ENCODE measurements around the gene LENG8. TPM values are rescaled to one million over a fixed set of nuclear protein-coding genes. Genes with fewer than 3 reads are reported as not detected.

Gene LENG8
- total RNA-seq, 5 donors from 2014 or later (not counting 1 experiment from before 2014, with no cell fraction given): 506 to 622 (median 618) TPM

DNA sequence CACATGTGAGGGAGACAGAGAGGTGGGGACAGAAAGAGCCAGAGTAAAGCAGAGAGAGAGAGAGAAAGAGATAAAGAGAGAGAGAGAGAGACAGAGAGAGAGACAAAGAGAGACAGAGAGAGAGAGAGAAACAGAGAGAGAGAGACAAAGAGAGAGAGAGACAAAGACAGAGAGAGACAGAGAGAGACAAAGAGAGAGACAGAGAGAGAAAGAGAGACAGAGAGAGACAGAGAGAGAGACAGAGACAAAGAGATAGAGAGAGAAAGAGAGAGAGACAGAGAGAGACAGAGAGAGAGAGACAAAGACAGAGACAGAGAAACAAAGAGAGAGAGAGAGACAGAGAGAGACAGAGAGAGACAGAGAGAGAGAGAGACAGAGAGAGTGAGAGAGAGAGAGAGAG, 38.0 kb upstream of the LENG8 start:
- H3K4me3 Mint-ChIP-seq: no peak overlapping the region
- H3K27me3 Mint-ChIP-seq: peaks cover 16 to 28% of the 10 kb centered on the region in 2 donors
- DNase-seq: no peak
- CTCF ChIA-PET: interaction anchor here in 1 of 2 donors (0.7 kb wide), 1 partner anchor 17 kb away, joined by 3 read pairs; no protein-coding TSS in a partner anchor
- no peaks in the 10 kb centered on the region for H3K9me3 ChIP-seq
- peaks cover 0 to 10% (median 0%) of the 10 kb centered on the region in 3 donors for H3K9me3 Mint-ChIP-seq
- peaks cover 3 to 6% (median 4%) of the 10 kb centered on the region in 3 donors for H3K4me1 Mint-ChIP-seq
- POLR2A ChIA-PET: no interaction called here
- H3K27ac ChIP-seq (ENCODE audit: low read length): no peak overlapping the region
- H3K27ac Mint-ChIP-seq: no peak overlapping the region
- H3K36me3 Mint-ChIP-seq: no peaks in the 10 kb centered on the region
- H3K36me3 ChIP-seq (ENCODE audit: control insufficient read depth in 2 of 2, extremely low read depth in 1 of 2, insufficient read depth in 1 of 2, low read length in 1 of 2): no peaks in the 10 kb centered on the region
- peaks cover 0 to 5% of the 10 kb centered on the region in 2 experiments for H3K4me1 ChIP-seq (ENCODE audit: control insufficient read depth in 1 of 2, extremely low read depth in 1 of 2, insufficient read depth in 2 of 2, low read length in 2 of 2)
- ATAC-seq (replicated peaks in 1 of 4): no peak
- H3K4me3 ChIP-seq (ENCODE audit: control insufficient read depth in 1 of 2, extremely low read depth in 1 of 2, low read length in 1 of 2): no peak overlapping the region
- peaks cover 7 to 19% of the 10 kb centered on the region in 2 experiments for H3K27me3 ChIP-seq (replicated peaks in 1 of 2; ENCODE audit: control insufficient read depth in 2 of 2, extremely low read depth in 1 of 2, insufficient read depth in 2 of 2, low read length in 1 of 2)

DNA sequence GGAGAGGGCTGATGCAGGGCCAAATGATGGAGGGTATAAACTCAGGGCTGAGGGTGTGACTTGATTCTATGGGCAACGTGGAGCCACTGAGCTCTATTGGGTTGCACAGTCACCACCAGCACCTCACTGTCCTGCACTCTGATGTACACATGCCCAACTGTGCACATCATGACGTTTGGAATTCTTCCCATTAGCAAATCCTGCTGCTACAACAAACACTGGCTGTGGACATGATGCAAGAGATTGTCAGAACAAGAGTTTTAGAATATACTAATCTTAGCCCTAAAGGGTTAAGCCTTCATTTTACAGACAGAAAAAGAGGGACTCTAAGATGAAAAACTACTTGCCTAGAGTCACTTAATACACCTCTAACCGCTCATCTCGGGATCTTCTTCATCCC, 36.1 kb upstream of the LENG8 start:
- Histone ChIP-seq H3K27me3 (replicated peaks in 1 of 2; ENCODE audit: control insufficient read depth in 2 of 2, extremely low read depth in 1 of 2, insufficient read depth in 2 of 2, low read length in 1 of 2) (peaks cover 7 to 34% of the 10 kb centered on the region in 2 experiments), H3K9me3 (no peaks in the 10 kb centered on the region), H3K36me3 (ENCODE audit: control insufficient read depth in 2 of 2, extremely low read depth in 1 of 2, insufficient read depth in 1 of 2, low read length in 1 of 2) (no peaks in the 10 kb centered on the region), H3K27ac (ENCODE audit: low read length) (no peak overlapping the region), H3K4me1 (ENCODE audit: control insufficient read depth in 1 of 2, extremely low read depth in 1 of 2, insufficient read depth in 2 of 2, low read length in 2 of 2) (peaks cover 4 to 9% of the 10 kb centered on the region in 2 experiments), H3K4me3 (ENCODE audit: control insufficient read depth in 1 of 2, extremely low read depth in 1 of 2, low read length in 1 of 2) (no peak overlapping the region)
- H3K4me1 Mint-ChIP-seq: peaks cover 12 to 15% (median 13%) of the 10 kb centered on the region in 3 donors
- H3K4me3 Mint-ChIP-seq: no peak overlapping the region
- peaks cover 26 to 37% of the 10 kb centered on the region in 2 donors for H3K27me3 Mint-ChIP-seq
- POLR2A ChIA-PET: no interaction called here
- CTCF ChIA-PET: no interaction called here
- no peaks in the 10 kb centered on the region for H3K36me3 Mint-ChIP-seq
- H3K9me3 Mint-ChIP-seq: peaks cover 0 to 9% (median 0%) of the 10 kb centered on the region in 3 donors
- no peak for DNase-seq
- WGBS (ENCODE audit: insufficient coverage): 60% methylated on average over 1 of the region's 4 CpGs
- no peak for ATAC-seq (replicated peaks in 1 of 4)
- H3K27ac Mint-ChIP-seq: no peak overlapping the region

DNA sequence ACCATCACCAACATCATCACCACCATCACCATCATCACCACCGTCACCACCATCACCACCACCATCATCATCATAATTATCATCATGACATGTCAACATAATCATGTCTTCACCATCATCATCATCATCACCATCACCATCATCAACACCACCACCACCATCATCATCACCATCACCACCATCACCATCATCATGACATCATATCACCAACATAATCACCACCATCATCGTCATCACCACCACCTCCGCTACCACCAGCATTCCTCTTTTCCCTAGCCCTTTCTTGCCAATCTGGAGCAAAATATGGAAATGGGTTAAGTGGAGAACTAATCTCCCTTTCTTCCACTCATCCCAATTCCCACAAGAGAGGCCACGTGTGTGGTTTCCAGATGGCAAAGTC, 34.8 kb upstream of the LENG8 start:
- ChIA-PET POLR2A (no interaction called here), CTCF (no interaction called here)
- peaks cover 0 to 6% (median 0%) of the 10 kb centered on the region in 3 donors for H3K9me3 Mint-ChIP-seq
- H3K27ac Mint-ChIP-seq: no peak overlapping the region
- ATAC-seq (replicated peaks in 1 of 4) (no peak), DNase-seq (no peak)
- Histone ChIP-seq H3K9me3 (no peaks in the 10 kb centered on the region), H3K27me3 (replicated peaks in 1 of 2; ENCODE audit: control insufficient read depth in 2 of 2, extremely low read depth in 1 of 2, insufficient read depth in 2 of 2, low read length in 1 of 2) (peaks cover 7 to 42% of the 10 kb centered on the region in 2 experiments), H3K4me1 (ENCODE audit: control insufficient read depth in 1 of 2, extremely low read depth in 1 of 2, insufficient read depth in 2 of 2, low read length in 2 of 2) (peaks cover 4 to 16% of the 10 kb centered on the region in 2 experiments), H3K27ac (ENCODE audit: low read length) (no peak overlapping the region), H3K36me3 (ENCODE audit: control insufficient read depth in 2 of 2, extremely low read depth in 1 of 2, insufficient read depth in 1 of 2, low read length in 1 of 2) (no peaks in the 10 kb centered on the region), H3K4me3 (ENCODE audit: control insufficient read depth in 1 of 2, extremely low read depth in 1 of 2, low read length in 1 of 2) (no peak overlapping the region)
- WGBS (ENCODE audit: insufficient coverage): 94% methylated on average over 1 of the region's 4 CpGs
- peaks cover 16 to 18% (median 18%) of the 10 kb centered on the region in 3 donors for H3K4me1 Mint-ChIP-seq
- H3K27me3 Mint-ChIP-seq: peaks cover 30 to 42% of the 10 kb centered on the region in 2 donors
- H3K4me3 Mint-ChIP-seq: no peak overlapping the region
- no peaks in the 10 kb centered on the region for H3K36me3 Mint-ChIP-seq

DNA sequence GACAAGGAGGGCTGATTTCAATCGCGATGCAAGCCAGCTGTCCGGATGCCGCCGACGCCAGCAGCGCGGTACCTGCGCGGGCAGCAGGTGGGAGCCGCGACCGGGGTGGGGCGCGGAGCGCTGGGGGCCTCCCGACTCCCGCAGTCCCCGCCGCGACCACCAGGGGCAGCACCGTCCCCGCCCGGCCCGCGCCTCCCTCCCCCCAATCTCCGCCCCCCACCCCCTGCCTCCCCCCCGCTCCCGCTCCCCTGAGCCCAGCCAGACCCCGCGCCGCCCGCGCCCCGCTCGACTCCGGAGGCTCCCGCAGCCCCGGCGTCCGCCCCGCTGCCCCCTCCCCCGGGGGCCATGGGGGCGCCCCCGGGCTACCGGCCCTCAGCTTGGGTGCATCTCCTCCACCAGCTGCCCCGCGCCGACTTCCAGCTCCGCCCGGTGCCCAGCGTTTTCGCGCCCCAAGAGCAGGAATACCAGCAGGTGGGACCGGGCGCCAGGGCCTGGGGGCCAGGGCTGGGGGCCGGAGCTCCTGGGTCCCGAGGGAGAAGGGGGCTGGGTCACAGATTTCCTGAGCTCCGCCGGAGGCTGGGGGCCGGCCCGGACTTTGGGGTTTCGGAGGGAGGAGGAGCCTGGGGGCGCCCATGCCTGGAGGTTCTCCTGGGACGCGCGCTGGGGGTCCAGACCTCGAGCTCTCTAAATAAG, 33.6 kb upstream of the LENG8 start, which contains the start of gene TTYH1:
Gene TTYH1, plus strand, starts transcription at position 257 of the 693 bp plus-strand sequence. Its CDS starts 89 bp downstream, at position 346.
- no peak within 1 kb of the TSS for H3K27ac Mint-ChIP-seq
- H3K4me3 Mint-ChIP-seq: no peak within 1 kb of the TSS
- peak; percentile 33 to 76 (median 60) for ATAC-seq (replicated peaks in 1 of 4)

DNA sequence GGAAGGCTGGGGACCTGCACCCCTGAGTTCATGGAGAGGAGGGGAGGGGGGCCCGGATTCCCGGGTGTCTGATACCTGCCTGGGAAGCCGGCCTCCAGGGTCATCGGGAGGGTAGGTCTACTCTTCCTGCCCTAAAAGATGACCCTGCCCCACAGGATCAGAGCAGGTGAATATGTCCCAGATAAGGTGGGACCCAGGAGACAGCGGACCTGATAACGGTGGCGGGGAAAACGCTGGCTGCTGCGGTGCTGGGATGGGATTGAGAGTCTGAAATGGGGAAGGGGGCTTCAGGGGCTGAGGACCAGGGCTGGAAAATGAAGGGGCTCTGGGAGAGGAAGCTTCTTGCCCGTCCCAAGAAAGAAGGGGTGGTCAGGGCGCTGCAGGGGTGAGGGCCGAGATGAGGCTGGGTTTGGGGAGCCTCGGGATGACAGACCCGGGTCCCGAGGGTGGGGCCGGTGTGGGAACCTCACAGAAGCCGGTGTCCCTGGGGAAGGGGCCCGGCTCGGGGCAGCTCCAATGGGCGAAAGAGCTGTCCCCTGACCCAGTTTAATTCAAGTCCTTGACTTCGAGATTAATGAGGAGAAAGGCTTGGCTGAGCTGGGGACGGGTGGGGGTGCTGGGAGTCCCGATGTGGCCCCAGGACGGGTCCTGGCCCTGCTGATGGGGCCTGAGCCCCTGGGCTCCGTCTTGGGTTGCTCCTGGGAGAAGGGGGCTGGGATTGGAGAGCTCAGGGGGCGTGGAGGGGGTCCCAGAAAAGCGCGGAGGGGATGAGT, 32.9 kb upstream of the LENG8 start:
- POLR2A ChIA-PET: no interaction called here

More for the DNA sequence above, 33.6 kb upstream of the LENG8 start, which contains the start of gene TTYH1:
- Mint-ChIP-seq H3K4me1 (peaks cover 16 to 18% (median 18%) of the 10 kb centered on the region in 3 donors), H3K27me3 (peaks cover 30 to 50% of the 10 kb centered on the region in 2 donors), H3K36me3 (no peaks in the 10 kb centered on the region), H3K9me3 (peaks cover 0 to 6% (median 0%) of the 10 kb centered on the region in 3 donors)
- DNase-seq: peak in 22 of 35 experiments; percentile 8 to 54 (median 29)
- ChIA-PET CTCF (interaction anchor here (0.6 kb wide), 2 partner anchors 23 to 33 kb away, joined by 3 read pairs; no protein-coding TSS in a partner anchor), POLR2A (no interaction called here)
- peaks cover 9 to 54% of the 10 kb centered on the region in 2 experiments for H3K27me3 ChIP-seq (replicated peaks in 1 of 2; ENCODE audit: control insufficient read depth in 2 of 2, extremely low read depth in 1 of 2, insufficient read depth in 2 of 2, low read length in 1 of 2)
- H3K9me3 ChIP-seq: no peaks in the 10 kb centered on the region
- H3K36me3 ChIP-seq (ENCODE audit: control insufficient read depth in 2 of 2, extremely low read depth in 1 of 2, insufficient read depth in 1 of 2, low read length in 1 of 2): no peaks in the 10 kb centered on the region
- H3K27ac ChIP-seq (ENCODE audit: low read length): no peak within 1 kb of the TSS
- H3K4me3 ChIP-seq (ENCODE audit: control insufficient read depth in 1 of 2, extremely low read depth in 1 of 2, low read length in 1 of 2): no peak within 1 kb of the TSS
- peaks cover 4 to 16% of the 10 kb centered on the region in 2 experiments for H3K4me1 ChIP-seq (ENCODE audit: control insufficient read depth in 1 of 2, extremely low read depth in 1 of 2, insufficient read depth in 2 of 2, low read length in 2 of 2)
- WGBS (ENCODE audit: insufficient coverage): 1% methylated on average over 45 of the region's 68 CpGs

More for the DNA sequence above, 32.9 kb upstream of the LENG8 start:
- H3K9me3 ChIP-seq: no peaks in the 10 kb centered on the region
- Mint-ChIP-seq H3K9me3 (peaks cover 0 to 6% (median 0%) of the 10 kb centered on the region in 3 donors), H3K27me3 (peaks cover 30 to 47% of the 10 kb centered on the region in 2 donors), H3K4me1 (peaks cover 16 to 18% (median 18%) of the 10 kb centered on the region in 3 donors), H3K4me3 (no peak overlapping the region), H3K36me3 (no peaks in the 10 kb centered on the region), H3K27ac (no peak overlapping the region)
- no peak overlapping the region for H3K27ac ChIP-seq (ENCODE audit: low read length)
- no peak overlapping the region for H3K4me3 ChIP-seq (ENCODE audit: control insufficient read depth in 1 of 2, extremely low read depth in 1 of 2, low read length in 1 of 2)
- DNase-seq: no peak
- no peaks in the 10 kb centered on the region for H3K36me3 ChIP-seq (ENCODE audit: control insufficient read depth in 2 of 2, extremely low read depth in 1 of 2, insufficient read depth in 1 of 2, low read length in 1 of 2)
- 25% methylated on average over 28 of the region's 28 CpGs for WGBS (ENCODE audit: insufficient coverage)
- peaks cover 4 to 16% of the 10 kb centered on the region in 2 experiments for H3K4me1 ChIP-seq (ENCODE audit: control insufficient read depth in 1 of 2, extremely low read depth in 1 of 2, insufficient read depth in 2 of 2, low read length in 2 of 2)
- CTCF ChIA-PET: interaction anchor here in 1 of 2 donors (0.5 to 0.7 kb wide), 3 partner anchors 22 to 90 kb away, joined by 3 to 6 read pairs (median 3); partner anchors contain the start of gene LENG8
- peaks cover 9 to 60% of the 10 kb centered on the region in 2 experiments for H3K27me3 ChIP-seq (replicated peaks in 1 of 2; ENCODE audit: control insufficient read depth in 2 of 2, extremely low read depth in 1 of 2, insufficient read depth in 2 of 2, low read length in 1 of 2)
- ATAC-seq (replicated peaks in 1 of 4): no peak

Measured in T-cell (primary cell).